Central memory CD4-positive, alpha-beta T cell (primary cell): ENCODE data around the gene REV3L.
A peak's percentile ranks its signal among the peaks of the same experiment; 100 is the strongest.
"Not testable (repeated sequence)": the region's sequence is repeated elsewhere in the genome, so short reads cannot be mapped to it uniquely, and the experiment has no call there.

Experiments used
- DNase-seq: peaks from one replicate; pipeline ENCODE4 v3.0.0; 2022
- total RNA-seq, 3 experiments: gene quantifications; one replicate each; lab custom pipeline; 2026; lab: John Stamatoyannopoulos, UW

REV3L gene, protein sequence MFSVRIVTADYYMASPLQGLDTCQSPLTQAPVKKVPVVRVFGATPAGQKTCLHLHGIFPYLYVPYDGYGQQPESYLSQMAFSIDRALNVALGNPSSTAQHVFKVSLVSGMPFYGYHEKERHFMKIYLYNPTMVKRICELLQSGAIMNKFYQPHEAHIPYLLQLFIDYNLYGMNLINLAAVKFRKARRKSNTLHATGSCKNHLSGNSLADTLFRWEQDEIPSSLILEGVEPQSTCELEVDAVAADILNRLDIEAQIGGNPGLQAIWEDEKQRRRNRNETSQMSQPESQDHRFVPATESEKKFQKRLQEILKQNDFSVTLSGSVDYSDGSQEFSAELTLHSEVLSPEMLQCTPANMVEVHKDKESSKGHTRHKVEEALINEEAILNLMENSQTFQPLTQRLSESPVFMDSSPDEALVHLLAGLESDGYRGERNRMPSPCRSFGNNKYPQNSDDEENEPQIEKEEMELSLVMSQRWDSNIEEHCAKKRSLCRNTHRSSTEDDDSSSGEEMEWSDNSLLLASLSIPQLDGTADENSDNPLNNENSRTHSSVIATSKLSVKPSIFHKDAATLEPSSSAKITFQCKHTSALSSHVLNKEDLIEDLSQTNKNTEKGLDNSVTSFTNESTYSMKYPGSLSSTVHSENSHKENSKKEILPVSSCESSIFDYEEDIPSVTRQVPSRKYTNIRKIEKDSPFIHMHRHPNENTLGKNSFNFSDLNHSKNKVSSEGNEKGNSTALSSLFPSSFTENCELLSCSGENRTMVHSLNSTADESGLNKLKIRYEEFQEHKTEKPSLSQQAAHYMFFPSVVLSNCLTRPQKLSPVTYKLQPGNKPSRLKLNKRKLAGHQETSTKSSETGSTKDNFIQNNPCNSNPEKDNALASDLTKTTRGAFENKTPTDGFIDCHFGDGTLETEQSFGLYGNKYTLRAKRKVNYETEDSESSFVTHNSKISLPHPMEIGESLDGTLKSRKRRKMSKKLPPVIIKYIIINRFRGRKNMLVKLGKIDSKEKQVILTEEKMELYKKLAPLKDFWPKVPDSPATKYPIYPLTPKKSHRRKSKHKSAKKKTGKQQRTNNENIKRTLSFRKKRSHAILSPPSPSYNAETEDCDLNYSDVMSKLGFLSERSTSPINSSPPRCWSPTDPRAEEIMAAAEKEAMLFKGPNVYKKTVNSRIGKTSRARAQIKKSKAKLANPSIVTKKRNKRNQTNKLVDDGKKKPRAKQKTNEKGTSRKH (N-terminal part only)
- total RNA-seq, result 83.2 to 111 (median 103) reads per million in 3 experiments

DNA sequence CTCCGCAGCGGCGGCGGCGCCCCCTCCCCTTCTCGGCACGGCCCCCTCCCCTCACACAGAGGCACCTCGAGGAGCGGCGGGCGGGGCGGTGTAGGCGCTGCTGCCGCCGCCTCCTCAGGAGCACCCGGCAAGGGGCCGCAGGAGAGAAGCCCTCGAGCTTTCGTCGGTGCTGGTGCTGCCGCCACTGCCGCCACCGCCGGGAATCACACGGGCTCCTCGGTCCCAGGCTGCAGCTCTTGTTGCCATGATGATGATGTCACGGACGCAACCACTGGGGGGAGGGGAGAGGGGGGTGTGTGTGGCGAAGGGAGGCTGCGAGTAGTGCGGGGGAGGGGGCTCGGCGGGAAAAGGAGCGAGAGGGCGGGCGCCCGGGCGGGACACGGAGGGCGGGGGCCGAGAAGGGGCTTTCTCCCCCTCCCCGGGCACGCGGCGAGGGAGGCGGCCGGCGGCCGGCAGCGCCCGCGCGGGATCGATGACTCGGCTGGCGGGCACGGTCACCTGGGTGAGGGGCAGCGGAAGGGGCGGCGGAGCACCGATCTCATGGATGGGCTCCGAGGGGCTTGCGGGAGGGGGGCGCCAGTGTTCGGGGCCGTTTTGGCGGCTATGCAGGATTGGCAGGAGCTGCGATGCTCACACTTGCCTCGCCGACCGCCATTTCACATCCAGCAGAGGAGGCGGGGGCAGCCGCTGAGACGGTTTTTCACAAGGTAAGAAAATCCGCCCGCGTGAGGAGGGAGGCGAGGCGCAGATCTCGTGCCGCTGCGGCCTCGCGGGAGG is at the start of gene REV3L:
REV3L (minus strand) TSS at position 260 of the 777 bp plus-strand sequence. CDS start 330 bp downstream, outside the sequence.
- DNase-seq, result peak; percentile 81

DNA sequence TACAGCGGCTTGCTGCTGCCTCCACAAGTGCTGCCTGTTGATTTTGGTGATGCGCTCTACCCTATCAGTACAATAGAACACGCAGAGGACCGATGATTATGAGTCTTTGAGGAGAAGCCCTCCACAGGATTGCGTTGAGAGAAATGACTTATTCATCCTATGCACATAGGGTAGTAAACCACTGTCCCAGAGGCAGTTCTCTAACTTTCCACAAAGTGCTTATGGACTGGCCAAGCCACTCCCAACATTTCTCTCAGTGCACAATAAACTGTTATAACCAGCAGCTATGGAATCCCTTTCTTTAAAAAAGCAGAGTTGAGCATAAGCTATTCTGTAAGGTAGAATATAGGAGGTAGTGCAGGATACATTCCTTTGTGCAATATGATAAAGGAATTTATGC is 48.2 kb upstream of the REV3L start:
- no peak for DNase-seq

DNA sequence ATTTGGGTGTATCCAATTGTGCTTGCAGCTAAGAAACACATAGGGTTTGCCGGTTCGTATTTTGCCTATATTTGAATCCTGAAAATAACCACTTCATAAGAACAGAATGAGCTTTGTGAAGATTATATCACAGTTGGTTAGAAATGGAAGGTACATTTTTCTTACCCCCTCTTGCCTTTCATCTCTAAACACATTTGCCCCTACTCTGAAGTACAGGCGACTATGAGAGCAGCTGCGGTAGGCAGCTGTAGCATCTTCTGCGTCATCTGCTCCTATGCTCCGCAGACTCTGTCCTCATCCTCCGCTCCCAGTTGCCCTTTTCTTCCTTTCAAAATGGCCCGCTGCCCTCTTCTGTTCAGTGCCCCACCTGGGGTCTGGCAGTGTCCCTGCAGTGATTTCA is 47.6 kb upstream of the REV3L start:
- DNase-seq, result no peak

DNA sequence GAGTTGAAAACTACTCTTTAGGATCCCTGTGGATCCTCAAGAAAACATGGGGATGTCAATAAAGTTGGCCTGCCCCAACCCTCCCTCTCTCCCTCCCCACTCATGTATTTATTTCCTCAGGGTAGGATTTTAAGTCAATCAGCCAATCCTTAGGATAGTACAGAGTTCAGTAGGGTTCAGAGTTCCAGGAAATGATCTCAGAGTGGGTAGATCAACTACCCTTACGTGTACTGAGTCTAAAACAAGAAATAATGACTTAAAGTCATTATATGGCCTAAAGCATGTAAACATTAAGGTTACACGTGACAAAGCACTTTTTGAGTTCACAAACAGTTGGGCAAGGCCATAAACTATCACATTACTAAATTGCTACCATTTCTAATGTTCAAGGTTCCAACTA is 47.2 kb upstream of the REV3L start:
- no peak for DNase-seq

DNA sequence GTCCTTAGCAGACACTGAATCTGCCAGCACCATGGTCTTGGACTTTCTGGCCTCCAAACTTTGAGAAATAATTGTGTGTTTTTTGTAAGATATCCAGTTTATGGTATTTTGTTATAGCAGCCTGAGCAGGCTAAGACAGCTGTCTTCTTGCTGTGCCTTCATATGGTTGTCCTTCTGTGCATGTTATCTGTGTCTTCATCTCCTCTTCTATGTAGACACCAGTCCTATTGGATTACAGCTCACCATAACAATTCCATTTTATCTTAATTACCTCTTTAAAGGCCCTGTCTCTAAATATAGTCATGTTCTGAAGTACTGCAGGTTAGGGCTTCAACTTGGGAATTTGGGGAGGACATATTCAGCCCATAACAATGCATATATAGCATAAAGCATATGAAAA is 44.3 kb upstream of the REV3L start:
- no peak for DNase-seq

DNA sequence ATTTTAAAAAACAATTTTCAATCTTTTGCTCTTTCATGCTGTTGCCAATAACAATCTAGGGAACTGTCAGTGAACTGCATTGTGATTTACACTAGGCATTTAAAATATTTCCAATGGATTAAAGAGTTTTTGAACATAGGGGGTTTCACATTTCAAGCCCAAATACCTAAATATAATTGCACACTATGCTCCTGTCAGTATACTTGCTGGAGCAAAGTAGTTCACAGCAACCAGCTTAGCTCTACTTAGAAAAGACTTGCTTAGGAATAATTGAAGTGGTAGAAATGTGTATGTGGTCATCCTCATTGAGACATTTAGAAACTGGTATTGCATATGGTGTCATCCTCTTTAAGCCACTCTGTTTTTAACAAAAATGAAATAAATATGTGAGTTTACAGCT is 41.7 kb upstream of the REV3L start:
- DNase-seq, result no peak

DNA sequence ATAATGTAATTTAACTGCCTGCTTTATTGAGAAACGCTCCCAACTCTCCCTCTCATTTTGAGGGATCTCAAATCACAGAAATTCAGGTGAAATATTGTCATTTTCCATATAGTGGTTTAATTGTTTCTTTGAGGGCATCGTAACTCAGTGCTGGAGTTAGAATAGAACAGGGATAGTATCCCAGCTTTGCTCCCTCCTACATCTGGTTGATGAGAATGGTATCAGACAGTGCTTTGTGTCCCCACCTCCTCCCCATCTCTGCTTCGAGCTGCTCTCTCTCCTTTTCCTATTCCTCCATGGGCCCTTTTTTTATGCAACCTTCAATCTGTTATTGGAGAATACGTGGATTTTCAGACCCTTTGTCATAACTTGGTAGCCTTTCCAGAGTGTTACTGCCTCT is 41.2 kb upstream of the REV3L start:
- DNase-seq, result no peak

DNA sequence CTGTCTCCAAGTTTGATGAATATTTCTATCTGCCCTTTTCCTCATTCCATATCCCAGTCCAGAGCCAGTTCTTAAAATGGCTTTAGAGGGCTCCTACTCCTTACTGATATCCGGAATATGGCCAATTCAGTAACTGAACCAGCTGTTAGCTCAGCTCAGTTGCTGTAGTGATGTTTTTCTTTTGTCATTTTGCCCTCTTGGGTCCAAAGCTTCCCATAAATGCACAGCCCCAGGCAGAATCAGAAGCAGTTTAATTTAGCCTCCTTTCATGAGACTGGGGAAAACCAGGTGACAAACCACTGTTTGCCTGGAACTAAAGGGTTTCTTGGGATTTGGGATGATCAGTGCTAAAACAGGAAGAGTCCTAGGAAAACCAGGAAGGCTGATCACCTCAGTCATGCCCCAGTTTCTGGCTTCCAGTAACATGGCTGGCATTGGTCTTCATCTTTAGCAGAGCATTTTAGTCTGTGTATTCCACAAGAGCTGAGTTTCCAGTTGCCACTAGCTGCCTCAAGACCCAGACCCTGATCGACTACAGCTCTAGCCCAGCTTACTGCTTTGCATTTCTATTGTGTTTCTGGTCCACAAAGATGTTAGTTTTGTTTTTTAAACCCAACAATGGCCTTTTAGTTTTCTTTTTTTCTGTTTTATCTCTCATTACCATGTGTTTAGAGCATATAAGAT is 40.6 kb upstream of the REV3L start:
- no peak for DNase-seq

DNA sequence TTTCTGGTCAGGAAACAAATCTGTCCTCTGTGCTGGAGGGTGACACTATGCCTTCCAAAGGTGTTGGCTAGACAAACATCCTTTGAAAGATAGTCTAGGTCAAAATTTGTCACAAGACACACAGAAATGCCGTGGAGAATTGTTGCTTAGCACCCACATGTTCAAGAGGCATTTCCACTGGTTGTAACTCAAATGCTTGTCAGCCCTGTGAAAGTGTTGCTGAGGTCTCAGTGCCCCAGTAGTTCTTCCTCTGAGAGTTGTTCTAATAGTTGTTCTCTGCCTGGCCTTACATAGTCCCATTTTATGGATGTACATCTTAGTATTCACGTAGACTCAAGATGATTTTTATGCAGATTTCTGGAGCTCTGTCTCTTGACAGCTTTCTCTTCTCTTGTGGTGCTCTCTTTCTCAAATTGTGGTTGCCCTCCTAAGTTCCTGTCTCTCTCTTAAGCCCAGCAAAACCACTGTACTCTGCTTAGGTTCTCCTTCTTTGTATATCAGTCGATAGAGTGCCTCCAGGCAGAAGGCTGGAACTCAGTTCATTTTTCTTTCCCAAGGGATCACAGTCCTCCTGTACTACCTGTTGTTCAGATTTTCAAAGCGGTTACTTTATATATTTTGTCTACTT is 39.5 kb upstream of the REV3L start:
- no peak for DNase-seq

DNA sequence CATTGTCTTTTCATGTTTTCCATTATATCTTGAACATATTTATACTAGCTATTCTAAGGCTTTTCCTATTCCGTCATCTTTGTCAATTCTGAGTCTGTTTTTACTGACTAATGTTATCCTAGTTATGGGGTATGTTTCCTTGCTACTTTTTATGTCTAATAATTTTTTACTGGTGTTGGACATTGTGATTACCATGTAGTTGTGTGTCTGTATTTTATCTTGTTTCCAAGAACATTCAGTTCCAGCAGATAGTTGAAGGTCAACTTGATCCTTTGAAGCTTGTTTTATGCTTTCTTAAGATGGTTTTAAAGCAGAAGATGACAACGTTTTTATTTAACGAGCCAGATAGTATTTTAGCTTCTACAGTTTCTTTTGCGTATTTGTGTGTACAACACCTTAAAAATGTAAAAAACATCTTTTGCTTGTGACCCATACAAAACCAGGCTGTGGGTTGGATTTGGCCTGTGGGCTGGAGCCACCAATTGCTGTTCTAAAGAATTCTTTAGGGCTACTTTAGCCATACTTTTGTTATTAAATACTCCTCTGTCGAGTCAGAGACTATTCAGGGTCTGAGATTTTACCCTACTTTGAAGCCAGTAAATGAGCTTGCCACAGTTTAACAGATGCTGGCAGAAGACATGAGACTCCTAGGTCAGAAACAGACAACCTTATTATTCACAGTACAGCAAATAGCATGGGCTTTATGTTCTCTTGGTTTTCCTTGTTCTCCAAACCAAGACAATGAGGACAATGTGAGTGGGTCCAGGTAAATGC is 38.7 kb upstream of the REV3L start:
- DNase-seq, result no peak

DNA sequence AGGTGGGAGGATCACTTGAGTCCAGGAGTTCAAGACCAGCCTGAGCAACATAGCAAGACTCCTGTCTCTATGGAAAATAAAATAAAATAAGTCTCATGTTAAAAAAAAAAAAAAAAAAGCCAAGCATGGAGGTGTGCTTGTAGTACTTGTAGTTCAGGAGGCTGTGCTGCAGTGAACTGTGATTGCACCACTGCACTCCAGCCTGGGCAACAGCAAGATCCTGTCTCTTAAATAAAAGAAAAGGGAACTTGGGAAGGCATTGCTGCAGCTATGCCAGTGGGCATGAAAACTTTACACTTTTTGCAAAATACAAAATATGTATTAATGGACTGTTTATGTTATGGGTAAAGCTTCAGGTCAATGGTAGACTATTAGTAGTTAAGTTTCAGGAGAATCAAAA is 37.5 kb upstream of the REV3L start:
- DNase-seq, result no peak

DNA sequence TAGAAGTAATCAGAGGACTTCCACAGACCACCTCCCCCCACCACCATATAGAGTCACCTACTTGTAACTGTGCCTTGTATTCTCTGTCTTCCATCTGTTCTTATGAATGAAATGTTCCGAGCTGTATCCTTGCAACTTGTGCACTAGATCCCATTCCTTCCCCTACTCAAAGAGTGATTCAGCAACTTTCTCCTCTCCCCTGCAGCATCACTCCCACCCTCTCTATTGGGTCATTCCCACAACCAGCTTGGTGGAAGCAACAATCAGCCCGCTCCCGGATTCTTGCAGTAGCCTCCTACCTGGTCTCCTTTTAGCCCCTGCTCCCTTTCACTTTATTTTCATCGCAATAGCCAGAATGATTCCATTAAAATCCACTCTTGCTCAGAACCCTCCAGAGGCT is 34.9 kb upstream of the REV3L start:
- DNase-seq, result no peak

DNA sequence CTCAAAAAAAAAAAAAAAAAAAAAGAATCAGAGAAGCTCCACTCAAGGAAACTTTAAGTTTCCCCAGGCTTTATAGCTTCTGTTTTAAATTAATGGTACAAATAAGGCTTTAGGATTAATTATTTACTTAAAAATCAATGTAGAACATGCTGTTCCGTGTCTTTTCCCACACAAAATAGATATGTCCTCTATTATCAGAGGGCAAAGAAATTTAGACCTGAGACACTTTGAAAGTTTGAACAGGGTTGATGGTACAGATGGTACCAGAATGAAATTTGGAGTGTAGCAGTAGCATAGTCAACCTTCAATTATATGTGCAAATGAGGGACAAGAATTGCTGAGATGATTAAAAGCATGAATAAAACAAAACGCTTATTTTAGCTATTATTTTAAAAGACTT is 32.2 kb upstream of the REV3L start:
- no peak for DNase-seq

DNA sequence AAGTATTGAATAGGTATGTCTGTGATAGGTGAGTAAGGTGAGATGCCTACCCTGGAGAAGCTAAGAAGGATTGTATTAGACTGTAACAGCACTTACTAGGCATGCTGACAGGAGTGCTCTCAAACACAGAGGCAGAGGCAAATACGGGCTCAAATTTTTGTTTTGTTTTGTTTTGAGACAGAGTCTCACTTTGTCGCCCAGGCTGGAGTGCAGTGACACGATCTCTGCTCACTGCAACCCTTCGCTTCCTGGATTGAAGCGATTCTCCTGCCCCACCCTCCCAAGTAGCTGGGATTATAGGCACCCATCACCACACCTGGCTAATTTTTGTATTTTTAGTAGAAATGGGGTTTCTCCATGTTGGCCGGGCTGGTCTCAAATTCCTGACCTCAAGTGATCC is 31.5 kb upstream of the REV3L start:
- DNase-seq, result not testable (repeated sequence)

DNA sequence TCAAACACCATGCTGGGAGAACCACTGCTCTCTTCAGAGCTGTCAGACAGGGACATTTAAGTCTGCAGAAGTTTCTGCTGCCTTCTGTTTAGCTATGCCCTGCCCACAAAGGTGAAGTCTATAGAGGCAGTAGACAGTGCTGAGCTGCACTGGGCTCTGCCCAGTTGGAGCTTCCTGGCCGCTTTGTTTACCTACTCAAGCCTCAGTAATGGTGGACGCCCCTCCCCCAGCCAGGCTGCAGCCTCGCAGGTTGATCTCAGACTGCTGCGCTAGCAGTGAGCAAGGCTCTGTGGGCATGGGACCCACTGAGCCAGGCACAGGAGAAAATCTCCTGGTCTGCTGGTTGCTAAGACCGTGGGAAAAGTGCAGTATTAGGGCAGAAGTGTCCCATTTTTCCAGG is 24.2 kb upstream of the REV3L start:
- DNase-seq, result not testable (repeated sequence)

DNA sequence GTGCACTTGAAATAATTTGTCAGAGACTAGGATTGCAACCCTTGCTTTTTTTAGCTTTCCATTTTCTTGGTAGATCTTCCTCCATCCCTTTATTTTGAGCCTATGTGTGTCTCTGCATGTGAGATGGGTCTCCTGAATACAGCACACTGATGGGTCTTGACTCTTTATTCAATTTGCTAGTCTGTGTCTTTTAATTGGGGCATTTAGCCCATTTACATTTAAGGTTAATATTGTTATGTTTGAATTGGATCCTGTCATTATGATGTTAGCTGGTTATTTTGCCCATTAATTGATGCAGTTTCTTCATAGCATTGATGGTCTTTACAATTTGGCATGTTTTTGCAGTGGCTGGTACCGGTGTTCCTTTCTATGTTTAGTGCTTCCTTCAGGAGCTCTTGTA is 22.5 kb upstream of the REV3L start:
- not testable (repeated sequence) for DNase-seq

DNA sequence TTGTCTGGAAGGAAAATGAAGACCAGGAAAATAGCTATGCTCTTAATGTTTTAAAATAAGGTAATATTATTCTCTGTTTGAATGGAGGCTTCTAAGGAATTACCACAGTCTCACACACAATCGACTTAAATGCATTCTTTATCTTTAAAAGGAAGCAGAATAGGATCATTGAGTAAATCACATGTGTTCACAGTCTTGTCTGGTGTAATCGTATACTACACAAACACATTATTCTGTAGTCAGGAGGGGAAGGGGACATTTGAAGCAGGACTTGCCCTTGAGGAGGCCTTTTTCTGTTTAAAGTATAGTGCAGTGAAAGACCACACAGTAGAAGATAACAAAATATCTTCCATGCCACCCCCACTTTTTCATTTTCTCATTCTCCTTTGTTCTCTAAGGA is 20.6 kb upstream of the REV3L start:
- no peak for DNase-seq

DNA sequence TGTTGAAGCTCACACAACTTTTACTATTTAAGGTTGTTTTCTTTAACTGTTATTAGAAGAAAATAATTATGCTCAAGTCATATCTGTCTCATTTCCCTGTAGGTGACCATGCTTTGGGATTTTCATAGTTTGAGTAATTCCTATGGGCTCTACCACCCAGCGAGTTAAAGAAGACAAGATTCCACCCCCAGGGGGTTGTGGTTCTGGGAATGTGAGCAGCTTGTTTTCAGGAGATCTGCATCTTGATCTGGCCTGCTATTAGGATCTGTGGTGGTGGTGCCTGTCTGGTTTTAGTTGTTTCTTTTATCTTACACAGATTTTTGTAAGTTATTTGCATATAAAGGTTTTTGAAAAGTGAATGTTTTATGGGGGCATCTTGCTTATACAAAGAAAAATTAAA is 20.2 kb upstream of the REV3L start:
- DNase-seq, result no peak

DNA sequence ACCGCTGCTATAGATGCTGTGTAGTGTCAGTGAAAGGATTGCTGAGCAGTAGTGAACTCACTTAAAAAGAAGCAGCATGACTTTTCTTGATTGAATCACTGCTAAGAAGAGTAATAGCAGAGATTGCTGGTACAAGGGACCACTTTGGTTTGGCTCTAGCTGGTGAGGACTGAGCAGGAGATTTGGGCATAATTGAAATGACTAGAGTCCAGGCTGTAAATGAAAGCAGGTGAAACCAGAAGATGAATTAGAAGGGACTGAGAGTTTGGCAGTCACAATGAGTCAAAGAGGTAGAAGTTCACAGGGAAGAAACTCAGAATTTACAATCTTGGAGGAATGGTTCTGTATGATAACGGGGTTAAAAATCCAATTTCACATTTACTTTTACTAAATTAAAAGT is 19.1 kb upstream of the REV3L start:
- DNase-seq, result no peak

DNA sequence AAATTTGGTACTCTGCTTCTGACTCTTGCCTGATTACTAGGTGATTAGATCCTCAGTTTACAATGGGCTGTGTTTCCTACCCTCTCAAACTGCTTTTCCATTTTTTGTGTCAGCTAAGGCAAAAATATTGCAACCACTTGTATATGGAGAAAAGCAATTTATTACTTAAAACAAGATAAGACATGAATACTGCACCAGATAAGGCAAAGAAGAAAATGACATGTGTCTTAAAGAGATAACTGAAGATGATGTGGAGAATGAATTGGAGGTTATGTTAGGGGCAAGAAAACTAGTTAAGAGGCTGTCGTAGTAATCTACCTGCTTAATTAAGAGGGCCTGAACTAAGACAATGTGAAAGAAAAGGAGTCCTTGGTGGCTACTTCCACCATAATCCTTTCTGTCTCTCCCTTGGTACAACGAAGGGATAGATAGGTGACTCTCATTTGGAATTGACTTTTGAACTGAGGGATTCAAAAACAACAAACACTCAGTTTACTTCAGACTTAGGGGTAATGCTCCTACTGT is 16.3 kb upstream of the REV3L start:
- DNase-seq, result no peak
